ENCODE results near the gene HOXC6. TPM values are rescaled to one million over a fixed set of nuclear protein-coding genes. Genes with fewer than 3 reads are reported as not detected.

Gene HOXC6
- total RNA-seq, 2 donors from 2014 or later = not detected

- no peak overlapping the region for H3K4me3 ChIP-seq
- peaks cover 0 to 18% of the 10 kb centered on the region in 2 donors for H3K4me1 ChIP-seq
- no peak for DNase-seq (ENCODE audit: low spot score)
- TF ChIP-seq CTCF (IDR thresholded peaks at IDR 0.05) = no peak
- peaks cover 42 to 51% of the 10 kb centered on the region in 2 donors for H3K27me3 ChIP-seq
- H3K9me3 ChIP-seq = no peaks in the 10 kb centered on the region
- H3K27ac ChIP-seq = no peak overlapping the region
- H3K36me3 ChIP-seq = no peaks in the 10 kb centered on the region
These were observed 20.0 kb upstream of the HOXC6 start for GRCh38 chr12:54008260-54008552.

- no peak for TF ChIP-seq CTCF (IDR thresholded peaks at IDR 0.05)
- Histone ChIP-seq H3K36me3 (no peaks in the 10 kb centered on the region), H3K27me3 (peaks cover 46 to 59% of the 10 kb centered on the region in 2 donors), H3K9me3 (no peaks in the 10 kb centered on the region), H3K4me3 (peak overlapping the region in 1 of 2 donors; percentile 25), H3K27ac (no peak overlapping the region), H3K4me1 (peaks cover 0 to 21% of the 10 kb centered on the region in 2 donors)
- no peak for DNase-seq (ENCODE audit: low spot score)
These were observed 18.8 kb upstream of the HOXC6 start for GRCh38 chr12:54009171-54010052.

GRCh38 chr12:54010053-54010971, 17.9 kb upstream of the HOXC6 start:
- peaks cover 0 to 25% of the 10 kb centered on the region in 2 donors for H3K4me1 ChIP-seq
- no peak for DNase-seq (ENCODE audit: low spot score)

GRCh38 chr12:54010972-54011664, 17.1 kb upstream of the HOXC6 start:
- no peak overlapping the region for H3K4me3 ChIP-seq

More at GRCh38 chr12:54010053-54010971, 17.9 kb upstream of the HOXC6 start:
- Histone ChIP-seq H3K27ac (no peak overlapping the region), H3K9me3 (no peaks in the 10 kb centered on the region), H3K36me3 (no peaks in the 10 kb centered on the region), H3K27me3 (peaks cover 48 to 68% of the 10 kb centered on the region in 2 donors), H3K4me3 (no peak overlapping the region)
- TF ChIP-seq CTCF (IDR thresholded peaks at IDR 0.05) = no peak

More at GRCh38 chr12:54010972-54011664, 17.1 kb upstream of the HOXC6 start:
- no peaks in the 10 kb centered on the region for H3K36me3 ChIP-seq
- peaks cover 50 to 76% of the 10 kb centered on the region in 2 donors for H3K27me3 ChIP-seq
- no peak overlapping the region for H3K27ac ChIP-seq
- DNase-seq (ENCODE audit: low spot score) = no peak
- peaks cover 0 to 24% of the 10 kb centered on the region in 2 donors for H3K4me1 ChIP-seq
- no peaks in the 10 kb centered on the region for H3K9me3 ChIP-seq
- TF ChIP-seq CTCF (IDR thresholded peaks at IDR 0.05) = no peak
